GM19395 (cell line): ENCODE measurements around the gene RAB7A.
"Not testable (repeated sequence)": the region's sequence is repeated elsewhere in the genome, so short reads cannot be mapped to it uniquely, and the experiment has no call there.

Experiments
- ATAC-seq: cut with Tn5 transposase; IDR thresholded peaks from one replicate; pipeline ENCODE4 v1.9.1; 2021; ENCODE audit warnings: mild to moderate bottlenecking, moderate library complexity; ENCODE audit not compliant: unreplicated experiment

The RAB7A gene

GRCh38 chr3:128814519-128815317 is 88.7 kb downstream of the RAB7A start:
- ATAC-seq = no peak

GRCh38 chr3:128815318-128816064 is 89.5 kb downstream of the RAB7A start:
- ATAC-seq = no peak

GRCh38 chr3:128818186-128818787 is 92.3 kb downstream of the RAB7A start:
- no peak for ATAC-seq

DNA sequence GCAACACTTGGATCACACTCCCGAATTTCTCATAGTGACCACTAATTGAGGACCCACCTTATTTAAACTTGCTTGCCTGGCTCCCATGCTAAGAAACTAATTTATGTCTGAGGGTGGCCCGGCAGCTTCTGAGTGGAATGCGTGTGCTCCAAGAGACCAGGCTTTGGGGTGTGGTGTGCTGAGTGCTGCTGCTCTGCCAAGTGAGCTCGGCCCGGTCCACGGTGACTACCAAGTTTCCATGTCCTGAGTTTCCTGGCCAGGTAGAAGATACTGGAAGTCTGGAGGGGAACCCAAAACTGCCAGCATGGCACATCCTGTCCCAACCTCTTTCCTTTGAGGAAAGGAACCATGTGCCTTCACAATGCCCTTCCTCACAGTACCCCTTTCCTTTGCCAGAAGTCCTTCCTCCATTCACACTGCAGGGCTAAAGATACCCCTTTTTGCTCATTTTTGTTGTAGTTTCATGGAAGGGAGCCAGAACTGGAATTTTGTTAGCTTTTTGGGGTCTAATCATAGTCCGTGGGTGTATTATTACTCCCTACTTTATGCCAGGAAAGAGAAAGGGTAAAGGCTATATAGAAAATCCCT is 94.4 kb downstream of the RAB7A start:
- ATAC-seq = no peak

GRCh38 chr3:128823008-128823407 is 97.0 kb downstream of the RAB7A start:
- no peak for ATAC-seq

GRCh38 chr3:128823631-128824030 is 97.6 kb downstream of the RAB7A start:
- no peak for ATAC-seq

GRCh38 chr3:128824132-128824850 is 98.3 kb downstream of the RAB7A start:
- ATAC-seq = no peak

- no peak for ATAC-seq
These were observed 99.2 kb downstream of the RAB7A start for GRCh38 chr3:128825117-128825725.

GRCh38 chr3:128829087-128829486 is 103.1 kb downstream of the RAB7A start:
- not testable (repeated sequence) for ATAC-seq

GRCh38 chr3:128829925-128830625 is 104.1 kb downstream of the RAB7A start:
- not testable (repeated sequence) for ATAC-seq

DNA sequence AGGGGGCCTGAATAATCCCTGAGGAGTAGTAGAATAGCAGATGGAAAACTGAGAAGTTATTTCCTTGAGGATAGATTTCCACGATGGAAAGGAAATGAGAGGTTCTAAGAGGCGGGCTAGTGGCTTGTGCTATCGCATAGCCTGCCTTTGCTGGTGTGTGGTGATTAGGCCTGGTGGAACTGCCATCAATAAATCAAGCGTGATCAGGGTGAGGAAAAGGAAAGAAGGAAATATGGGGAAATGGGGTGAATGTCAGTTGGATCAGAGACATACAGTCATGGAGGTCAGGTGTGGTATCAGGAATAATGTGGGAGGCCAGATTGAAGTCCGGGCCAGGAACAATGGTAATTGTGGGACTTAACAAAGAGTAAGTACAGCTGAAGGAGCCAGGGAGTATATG is 104.8 kb downstream of the RAB7A start:
- not testable (repeated sequence) for ATAC-seq

GRCh38 chr3:128832979-128833378 is 107.0 kb downstream of the RAB7A start:
- not testable (repeated sequence) for ATAC-seq

GRCh38 chr3:128835096-128835495 is 109.1 kb downstream of the RAB7A start:
- no peak for ATAC-seq

DNA sequence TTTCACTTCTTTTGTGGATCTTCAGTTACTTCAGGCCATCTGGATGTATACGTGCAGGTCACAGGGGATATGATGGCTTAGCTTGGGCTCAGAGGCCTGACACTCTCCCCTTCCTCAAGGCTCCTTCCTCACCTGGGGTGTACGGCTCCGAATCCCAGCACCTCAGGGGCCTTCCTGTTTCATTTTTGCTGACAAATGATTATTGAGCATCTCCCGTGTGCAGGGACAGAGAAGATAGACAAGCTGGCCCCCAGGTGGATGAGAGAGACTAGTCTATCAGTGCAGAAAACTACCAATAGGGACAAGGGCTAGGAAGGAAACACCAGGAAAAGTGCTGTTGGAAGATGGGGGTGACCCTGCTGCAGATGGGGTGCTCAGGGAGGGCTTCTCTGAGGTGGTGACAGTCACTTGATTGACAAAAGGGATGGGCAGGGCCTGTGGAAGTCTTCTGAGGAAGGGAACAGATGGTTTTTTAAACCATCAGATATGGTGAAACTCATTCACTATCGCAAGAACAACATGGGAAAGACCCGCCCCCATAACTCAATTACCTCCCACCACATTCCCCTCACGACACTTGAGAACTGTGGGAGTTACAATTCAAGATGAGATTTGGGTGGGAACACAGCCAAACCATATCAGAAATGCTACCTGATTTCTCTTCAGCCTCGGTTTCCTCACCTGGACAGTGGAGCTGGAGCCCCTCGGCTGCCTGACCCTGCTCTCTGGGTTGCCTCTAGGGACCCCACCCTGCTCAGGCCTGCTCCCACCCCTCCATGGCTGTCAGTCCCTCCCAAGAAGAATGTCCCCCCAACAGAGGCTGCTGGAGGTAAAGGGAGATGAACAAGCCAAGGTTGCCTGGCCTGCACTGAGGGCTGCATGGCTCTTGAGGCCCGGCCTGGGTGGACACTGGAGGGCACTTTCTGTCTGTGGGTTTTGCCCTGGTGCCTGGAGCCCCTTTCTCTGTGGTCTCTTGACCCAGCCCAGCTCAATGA is 116.2 kb downstream of the RAB7A start:
- no peak for ATAC-seq

DNA sequence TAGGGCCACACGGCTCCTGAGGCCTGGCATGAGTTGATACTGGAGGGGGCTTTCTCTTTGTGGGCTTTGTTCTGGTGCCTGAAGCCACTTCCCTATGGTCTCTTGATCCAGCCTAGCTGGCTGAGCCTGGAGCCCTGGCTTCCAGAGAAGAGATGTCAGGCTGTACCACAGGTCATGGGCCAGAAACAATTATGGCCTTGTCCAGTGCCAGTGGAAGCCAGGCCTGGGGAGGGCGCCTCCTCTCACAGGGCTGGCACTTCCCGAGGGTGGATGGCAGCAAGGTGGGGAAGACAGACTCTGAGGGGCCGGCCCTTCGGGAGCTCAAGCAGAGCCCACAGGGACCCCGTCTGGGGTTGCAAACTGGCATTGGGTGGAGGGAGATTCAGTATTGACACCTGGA is 118.5 kb downstream of the RAB7A start:
- no peak for ATAC-seq

DNA sequence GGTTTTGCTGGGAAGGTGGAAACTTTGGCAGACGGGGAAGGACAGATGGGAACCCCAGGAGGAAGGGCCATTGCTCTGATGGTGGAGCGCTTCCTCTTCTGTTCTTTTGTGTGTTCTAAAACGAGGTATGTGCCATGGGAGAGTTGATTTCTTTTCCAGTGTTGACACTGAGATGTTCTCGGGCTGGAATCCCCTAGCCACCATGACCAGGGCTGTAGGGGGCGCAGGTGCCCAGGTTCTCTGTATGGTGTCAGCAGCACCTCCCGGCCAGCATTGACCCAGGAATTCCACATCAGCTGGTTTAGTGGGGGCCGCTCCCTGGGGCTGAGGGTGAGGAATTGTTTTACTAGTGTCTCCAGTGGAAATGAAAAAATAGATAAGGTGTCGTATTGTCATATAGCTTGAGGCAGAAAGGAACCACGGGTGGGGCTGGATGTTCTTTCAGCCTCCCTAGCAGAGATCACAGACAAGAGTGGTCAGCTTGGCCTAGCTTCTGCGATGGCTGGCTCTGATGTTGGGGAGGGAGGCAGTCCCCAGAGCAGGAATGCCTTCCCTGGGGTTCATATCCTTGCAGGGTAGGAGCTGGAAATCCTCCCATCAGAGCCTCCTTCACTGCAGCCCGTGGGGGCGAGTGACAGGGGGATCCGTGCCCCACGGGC is 119.3 kb downstream of the RAB7A start:
- ATAC-seq = no peak

- peak; percentile 69 for ATAC-seq
These were observed 119.9 kb downstream of the RAB7A start for GRCh38 chr3:128845778-128846485.
